H9 (cell line): ENCODE measurements around the gene OSBPL10. TPM values are rescaled to one million over a fixed set of nuclear protein-coding genes. Genes with fewer than 3 reads are reported as not detected.
A peak's percentile ranks its signal among the peaks of the same experiment; 100 is the strongest.

Experiments
- DNase-seq: peaks from one replicate; pipeline ENCODE4 v3.0.0-alpha.2; 2017
- H2AFZ ChIP-seq: one replicate; pipeline ENCODE4 v1.6.1; 2013; ENCODE audit warnings: mild to moderate bottlenecking, low read length, control low read depth, moderate library complexity
- H2AK5ac ChIP-seq: 2 replicates; pipeline ENCODE4 v1.6.1; 2013; ENCODE audit warnings: low read length, control low read depth, mixed read lengths; ENCODE audit not compliant: insufficient read length
- H2BK120ac ChIP-seq: one replicate; pipeline ENCODE4 v1.6.1; 2013; ENCODE audit warnings: low read depth, mild to moderate bottlenecking, low read length, control low read depth, inconsistent platforms; ENCODE audit not compliant: poor library complexity, severe bottlenecking
- H2BK12ac ChIP-seq: 2 replicates; pipeline ENCODE4 v1.6.1; 2013; ENCODE audit warnings: low read length, control low read depth, mixed read lengths, low read depth; ENCODE audit not compliant: insufficient read length
- H2BK15ac ChIP-seq: 2 replicates; pipeline ENCODE4 v1.6.1; 2013; ENCODE audit warnings: low read depth, low read length, control low read depth
- H2BK20ac ChIP-seq: one replicate; pipeline ENCODE4 v1.6.1; 2013; ENCODE audit warnings: low read depth, mild to moderate bottlenecking, low read length, control low read depth, inconsistent platforms; ENCODE audit not compliant: poor library complexity, severe bottlenecking
- H2BK5ac ChIP-seq: 2 replicates; pipeline ENCODE4 v1.6.1; 2013; ENCODE audit warnings: low read length, control low read depth, mixed read lengths; ENCODE audit not compliant: insufficient read length
- H3K14ac ChIP-seq: 2 replicates; pipeline ENCODE4 v1.6.1; 2013; ENCODE audit warnings: low read length, control low read depth; ENCODE audit not compliant: insufficient read depth
- H3K18ac ChIP-seq: 2 replicates; pipeline ENCODE4 v1.6.1; 2013; ENCODE audit warnings: low read depth, mild to moderate bottlenecking, mixed read lengths, low read length, control low read depth; ENCODE audit not compliant: insufficient read length
- H3K23ac ChIP-seq: 2 replicates; pipeline ENCODE4 v1.6.1; 2013; ENCODE audit warnings: low read length, control low read depth, mixed read lengths, low read depth; ENCODE audit not compliant: insufficient read length
- H3K23me2 ChIP-seq: 2 replicates; pipeline ENCODE4 v1.6.1; 2013; ENCODE audit warnings: low read depth, mild to moderate bottlenecking, mixed read lengths, low read length, control low read depth; ENCODE audit not compliant: insufficient read length, poor library complexity, severe bottlenecking
- H3K27ac ChIP-seq: 2 replicates; pipeline ENCODE4 v1.5.1; 2013; ENCODE audit warnings: low read length, control low read depth, mixed read lengths, low read depth; ENCODE audit not compliant: insufficient read length
- H3K27me3 ChIP-seq: 2 replicates; pipeline ENCODE4 v1.6.1; 2013; ENCODE audit warnings: low read length, control low read depth, inconsistent platforms; ENCODE audit not compliant: insufficient read depth
- H3K4ac ChIP-seq: 2 replicates; pipeline ENCODE4 v1.6.1; 2013; ENCODE audit warnings: low read depth, mild to moderate bottlenecking, control low read depth, inconsistent platforms, low read length, moderate library complexity
- H3K4me1 ChIP-seq: 2 replicates; pipeline ENCODE4 v1.6.1; 2013; ENCODE audit warnings: low read length, control low read depth, inconsistent platforms; ENCODE audit not compliant: insufficient read depth
- H3K4me2 ChIP-seq: 2 replicates; pipeline ENCODE4 v1.6.1; 2013; ENCODE audit warnings: low read length, control low read depth, mixed read lengths; ENCODE audit not compliant: insufficient read length, insufficient read depth
- H3K56ac ChIP-seq: 2 replicates; pipeline ENCODE4 v1.6.1; 2013; ENCODE audit warnings: low read depth, mild to moderate bottlenecking, mixed read lengths, low read length, control low read depth; ENCODE audit not compliant: insufficient read length
- H3K79me1 ChIP-seq: 2 replicates; pipeline ENCODE4 v1.6.1; 2013; ENCODE audit warnings: low read depth, mild to moderate bottlenecking, moderate library complexity, low read length, control low read depth, inconsistent platforms; ENCODE audit not compliant: insufficient read depth, poor library complexity, severe bottlenecking
- H3K79me2 ChIP-seq: 2 replicates; pipeline ENCODE4 v1.6.1; 2013; ENCODE audit warnings: low read length, control low read depth, inconsistent platforms; ENCODE audit not compliant: insufficient read depth
- H3K9ac ChIP-seq: 2 replicates; pipeline ENCODE4 v1.6.1; 2013; ENCODE audit warnings: low read length, control low read depth, mixed read lengths; ENCODE audit not compliant: insufficient read length; ENCODE audit errors: extremely low read depth
- H3K9me3 ChIP-seq: one replicate; pipeline ENCODE4 v1.6.1; 2013; ENCODE audit warnings: low read depth, low read length, inconsistent platforms; ENCODE audit not compliant: control insufficient read depth
- H3T11ph ChIP-seq: one replicate; pipeline ENCODE4 v1.6.1; 2013; ENCODE audit warnings: mild to moderate bottlenecking, low read length, control low read depth, inconsistent platforms
- H4K20me1 ChIP-seq: one replicate; pipeline ENCODE4 v1.6.1; 2013; ENCODE audit not compliant: control insufficient read depth, insufficient read length, insufficient read depth
- H4K5ac ChIP-seq: 2 replicates; pipeline ENCODE4 v1.6.1; 2013; ENCODE audit warnings: low read depth, mild to moderate bottlenecking, mixed read lengths, low read length, control low read depth; ENCODE audit not compliant: insufficient read length
- H4K8ac ChIP-seq: replicated peaks from 2 replicates; pipeline ENCODE4 v1.6.1; 2013; ENCODE audit warnings: low read length, control low read depth, mixed read lengths, low read depth; ENCODE audit not compliant: insufficient read length
- H4K91ac ChIP-seq: 2 replicates; pipeline ENCODE4 v1.6.1; 2013; ENCODE audit warnings: low read depth, mild to moderate bottlenecking, moderate library complexity, mixed read lengths, low read length, control low read depth; ENCODE audit not compliant: insufficient read length
- H3K27ac Mint-ChIP-seq, 3 experiments: 2 replicates in 2 of 3; 3 replicates in 1 of 3; pipeline ENCODE4 v1.8.0; 2020 to 2021; ENCODE audit warnings: mixed read lengths in 3 of 3, mild to moderate bottlenecking in 1 of 3, moderate library complexity in 1 of 3
- H3K27me3 Mint-ChIP-seq: 2 replicates; pipeline ENCODE4 v1.8.0; 2021; ENCODE audit warnings: low read depth, mild to moderate bottlenecking, moderate library complexity, mixed read lengths
- H3K36me3 Mint-ChIP-seq, 3 experiments: 2 replicates in 2 of 3; 3 replicates in 1 of 3; pipeline ENCODE4 v1.8.0; 2020 to 2021; ENCODE audit warnings: low read depth in 3 of 3, mixed read lengths in 3 of 3; ENCODE audit not compliant: insufficient read depth in 1 of 3
- H3K4me1 Mint-ChIP-seq, 2 experiments: 2 replicates each; pipeline ENCODE4 v1.8.0; 2020; ENCODE audit warnings: mixed read lengths in 2 of 2
- H3K4me3 Mint-ChIP-seq, 2 experiments: 2 replicates in 1 of 2; 3 replicates in 1 of 2; pipeline ENCODE4 v1.8.0; 2020 to 2021; ENCODE audit warnings: mild to moderate bottlenecking in 2 of 2, mixed read lengths in 2 of 2, moderate library complexity in 1 of 2
- H3K9me3 Mint-ChIP-seq, 2 experiments: 2 replicates in 1 of 2; 3 replicates in 1 of 2; pipeline ENCODE4 v1.8.0; 2020; ENCODE audit warnings: mild to moderate bottlenecking in 2 of 2, mixed read lengths in 2 of 2, moderate library complexity in 1 of 2
- CTCF ChIP-seq: fragments of 200-600 bp; sonication (generic); conservative IDR thresholded peaks from 3 replicates; pipeline ENCODE4 v1.8.0; 2021; ENCODE audit warnings: antibody characterized with exemption, mild to moderate bottlenecking
- WGBS: extraction: QIAGEN DNeasy Blood & Tissue Kit; methylation state at CpG from one replicate; pipeline ENCODE4 v1.1.7; 2013; ENCODE audit warnings: missing lambda C conversion rate, low lambda C conversion rate, mixed read lengths; ENCODE audit not compliant: insufficient read length; ENCODE audit errors: extremely low coverage; 5-methylcytosine and 5-hydroxymethylcytosine counted together
- total RNA-seq: library from RNA; stranded (reverse); gene quantifications from 2 replicates; pipeline ENCODE4 v1.2.1, GENCODE V29; 2021

Gene OSBPL10
- total RNA-seq, 1 experiment from 2014 or later: 42.7 TPM

DNA sequence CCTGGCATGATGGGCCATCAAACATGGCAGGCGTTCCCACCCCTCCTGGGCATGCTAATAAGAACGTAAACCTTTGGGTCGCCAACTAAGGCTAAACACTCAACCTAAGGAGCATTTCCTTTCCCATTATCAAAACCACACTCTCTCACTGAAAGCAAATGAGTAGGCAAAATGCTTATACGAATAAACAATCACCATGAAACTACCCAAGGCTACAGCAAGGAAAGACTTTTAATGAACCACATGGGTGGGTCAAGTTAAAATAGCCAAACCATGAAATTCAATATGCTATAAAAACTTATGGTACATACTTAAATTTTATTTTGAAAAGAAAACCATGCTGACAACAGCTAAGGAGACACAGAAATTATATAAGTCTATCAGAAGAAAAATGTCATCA, 180.6 kb downstream of the OSBPL10 start:
- no peak overlapping the region for H3K18ac ChIP-seq
- no peak overlapping the region for H3T11ph ChIP-seq
- H3K4me2 ChIP-seq: no peak overlapping the region
- no peak overlapping the region for H2BK20ac ChIP-seq
- no peak overlapping the region for H2BK12ac ChIP-seq
- no peaks in the 10 kb centered on the region for H3K23me2 ChIP-seq
- H3K56ac ChIP-seq: no peak overlapping the region
- DNase-seq: no peak
- H3K9me3 Mint-ChIP-seq: no peaks in the 10 kb centered on the region
- no CpG with 5 or more reads among the region's 4 CpGs for WGBS
- H3K79me2 ChIP-seq: no peaks in the 10 kb centered on the region
- no peak overlapping the region for H3K4ac ChIP-seq
- peaks cover 7% of the 10 kb centered on the region for H3K79me1 ChIP-seq
- no peak overlapping the region for H2BK120ac ChIP-seq
- H3K23ac ChIP-seq: no peak overlapping the region
- no peaks in the 10 kb centered on the region for H3K27me3 Mint-ChIP-seq
- H2AK5ac ChIP-seq: no peak overlapping the region
- H3K27me3 ChIP-seq: no peaks in the 10 kb centered on the region
- H3K36me3 Mint-ChIP-seq: peaks cover 0 to 4% (median 4%) of the 10 kb centered on the region in 3 experiments; a peak in 1 of 7 replicates
- no peak overlapping the region for H3K27ac ChIP-seq
- no peak overlapping the region for H2BK5ac ChIP-seq
- no peak overlapping the region for H2AFZ ChIP-seq
- H4K91ac ChIP-seq: no peak overlapping the region
- H3K4me1 Mint-ChIP-seq: peaks cover 15 to 17% of the 10 kb centered on the region in 2 experiments
- TF ChIP-seq CTCF: no peak
- H4K8ac ChIP-seq: no peak overlapping the region
- no peaks in the 10 kb centered on the region for H3K9me3 ChIP-seq
- no peaks in the 10 kb centered on the region for H4K20me1 ChIP-seq
- no peak overlapping the region for H4K5ac ChIP-seq
- H3K4me1 ChIP-seq: peaks cover 4% of the 10 kb centered on the region; the same call in 1 of the 2 replicates
- no peak overlapping the region for H3K4me3 Mint-ChIP-seq
- no peak overlapping the region for H3K9ac ChIP-seq
- peak overlapping the region in 1 of 3 experiments; percentile 47; a peak in 1 of 7 replicates for H3K27ac Mint-ChIP-seq
- no peak overlapping the region for H2BK15ac ChIP-seq
- H3K14ac ChIP-seq: no peak overlapping the region
